ENCODE data around the gene DGKH.
"Not testable (repeated sequence)": the region's sequence is repeated elsewhere in the genome, so short reads cannot be mapped to it uniquely, and the experiment has no call there.

Gene DGKH

GRCh38 chr13:42075517-42075916, 27.1 kb downstream of the DGKH start:
- DNase-seq (ENCODE audit: low read depth): no peak

- no peak for DNase-seq (ENCODE audit: low read depth)
Measured at GRCh38 chr13:42076309-42076713, 27.9 kb downstream of the DGKH start.

- no peak for DNase-seq (ENCODE audit: low read depth)
Measured at GRCh38 chr13:42078128-42078808, 29.8 kb downstream of the DGKH start.

GRCh38 chr13:42083138-42083770, 34.8 kb downstream of the DGKH start:
- no peak for DNase-seq (ENCODE audit: low read depth)

- no peak for DNase-seq (ENCODE audit: low read depth)
Measured at GRCh38 chr13:42084722-42085121, 36.3 kb downstream of the DGKH start.

- no peak for DNase-seq (ENCODE audit: low read depth)
Measured at GRCh38 chr13:42086582-42086981, 38.1 kb downstream of the DGKH start.

- DNase-seq (ENCODE audit: low read depth): no peak
Measured at GRCh38 chr13:42094516-42095040, 46.1 kb downstream of the DGKH start.

- not testable (repeated sequence) for DNase-seq (ENCODE audit: low read depth)
Measured at GRCh38 chr13:42096222-42096621, 47.8 kb downstream of the DGKH start.

GRCh38 chr13:42099962-42100675, 51.7 kb downstream of the DGKH start:
- no peak for DNase-seq (ENCODE audit: low read depth)

- no peak for DNase-seq (ENCODE audit: low read depth)
Measured at GRCh38 chr13:42100960-42101359, 52.5 kb downstream of the DGKH start.

- no peak for DNase-seq (ENCODE audit: low read depth)
Measured at GRCh38 chr13:42101821-42102585, 53.6 kb downstream of the DGKH start.

GRCh38 chr13:42102961-42103865, 54.8 kb downstream of the DGKH start:
- no peak for DNase-seq (ENCODE audit: low read depth)

- no peak for DNase-seq (ENCODE audit: low read depth)
Measured at GRCh38 chr13:42106998-42107397, 58.5 kb downstream of the DGKH start.

GRCh38 chr13:42107421-42107820, 59.0 kb downstream of the DGKH start:
- no peak for DNase-seq (ENCODE audit: low read depth)

- DNase-seq (ENCODE audit: low read depth): no peak
Measured at GRCh38 chr13:42108217-42108616, 59.8 kb downstream of the DGKH start.

GRCh38 chr13:42109957-42110356, 61.5 kb downstream of the DGKH start:
- DNase-seq (ENCODE audit: low read depth): no peak

- DNase-seq (ENCODE audit: low read depth): no peak
Measured at GRCh38 chr13:42110410-42111155, 62.1 kb downstream of the DGKH start.

GRCh38 chr13:42112864-42113263, 64.4 kb downstream of the DGKH start:
- no peak for DNase-seq (ENCODE audit: low read depth)

GRCh38 chr13:42113478-42113877, 65.0 kb downstream of the DGKH start:
- no peak for DNase-seq (ENCODE audit: low read depth)

- no peak for DNase-seq (ENCODE audit: low read depth)
Measured at GRCh38 chr13:42114278-42114677, 65.8 kb downstream of the DGKH start.

Measured in T follicular helper cell (primary cell).